NCI-H1694 treated with DMSO at 0.1 percent for 48 hours (cell line): ENCODE results near the gene ACSM6.

Source experiments
- DNase-seq: peaks from one replicate; lab custom pipeline; 2025; lab: John Stamatoyannopoulos, UW

The ACSM6 gene

DNA sequence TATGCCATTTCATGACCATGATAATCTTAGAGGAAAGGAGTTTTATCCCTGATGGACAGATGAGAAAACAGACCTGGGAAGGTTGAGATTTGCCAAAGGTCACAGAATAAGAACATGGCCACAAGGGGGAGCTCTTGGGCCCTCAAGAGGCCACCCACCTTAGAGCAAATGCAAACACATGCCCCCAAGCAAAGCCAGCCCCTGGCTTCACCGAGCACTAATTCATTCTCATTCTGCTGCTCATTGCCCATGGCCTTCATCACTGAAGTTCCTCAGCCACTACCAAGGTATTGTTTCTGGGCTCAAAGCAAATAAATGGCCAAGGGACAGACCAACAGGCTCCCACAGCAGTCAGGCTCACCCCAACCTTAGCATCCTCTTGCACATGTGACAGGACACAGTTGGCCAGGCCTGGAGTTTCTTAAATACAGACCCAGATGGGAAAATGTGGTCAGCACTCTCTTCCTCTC, 52.6 kb downstream of the ACSM6 start:
- DNase-seq, result peak; percentile 38

DNA sequence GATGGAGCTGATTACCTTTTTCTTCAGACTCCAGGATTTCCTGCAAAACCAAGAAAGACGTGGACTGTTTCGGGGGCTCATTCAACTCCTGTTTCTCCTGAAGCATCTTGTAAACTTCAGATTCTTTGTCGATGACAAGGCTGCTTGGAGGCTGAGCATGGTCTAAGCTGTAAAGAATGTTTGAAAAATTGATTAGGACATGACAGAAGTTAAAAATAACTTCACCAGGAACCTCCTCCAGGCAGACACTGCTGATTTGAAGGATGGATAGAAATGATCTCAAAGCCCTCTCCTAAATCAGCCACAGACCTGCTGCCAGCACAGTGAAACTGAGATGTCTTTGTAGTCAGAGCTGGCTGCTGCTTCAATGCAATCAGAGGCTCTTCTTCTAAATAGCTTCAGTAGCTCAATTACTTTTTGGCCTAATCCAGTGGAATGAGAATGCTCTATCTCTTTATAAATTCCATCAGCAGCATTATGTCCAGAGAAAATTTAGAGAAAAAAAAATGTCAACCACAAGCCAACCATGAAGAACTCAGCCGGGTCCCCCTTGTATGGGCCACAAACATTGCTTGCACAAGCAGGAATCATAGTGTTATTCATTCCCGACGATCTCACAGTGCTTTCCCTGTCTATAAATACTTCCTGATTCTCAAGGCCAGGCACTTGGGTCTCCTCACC, 53.3 kb downstream of the ACSM6 start:
- no peak for DNase-seq

DNA sequence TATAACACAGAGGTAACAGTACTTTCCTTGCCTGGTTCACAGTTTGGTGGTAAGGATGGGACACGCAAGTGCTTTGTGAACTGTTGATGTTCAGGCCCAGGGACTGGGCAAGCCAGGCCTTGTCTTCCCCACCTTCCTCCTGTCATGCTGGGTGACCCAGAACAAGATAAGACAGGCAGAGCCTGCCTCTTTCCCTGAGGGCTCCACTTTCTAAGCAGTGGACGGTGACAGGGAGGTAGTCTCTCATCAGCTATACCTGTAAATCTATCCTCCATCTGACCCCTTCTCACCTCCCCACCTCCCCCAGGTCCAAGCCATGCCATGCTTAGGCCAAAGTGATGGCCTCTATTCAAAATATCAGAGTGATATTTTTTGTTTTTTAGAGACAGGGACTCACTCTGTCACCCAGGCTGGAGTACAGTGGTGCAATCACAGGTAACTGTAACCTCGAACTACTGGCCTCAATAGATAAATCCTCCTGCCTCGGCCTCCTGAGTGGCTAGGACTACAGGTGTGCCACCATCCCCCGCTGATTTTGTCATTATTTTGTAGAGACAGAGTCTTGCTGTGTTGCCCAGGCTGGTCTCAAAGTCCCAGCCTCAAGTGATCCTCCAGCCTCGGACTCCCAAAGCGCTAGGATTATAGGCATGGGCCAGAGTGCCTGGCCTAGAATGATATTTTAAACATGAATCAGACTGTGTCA, 54.0 kb downstream of the ACSM6 start:
- no peak for DNase-seq

DNA sequence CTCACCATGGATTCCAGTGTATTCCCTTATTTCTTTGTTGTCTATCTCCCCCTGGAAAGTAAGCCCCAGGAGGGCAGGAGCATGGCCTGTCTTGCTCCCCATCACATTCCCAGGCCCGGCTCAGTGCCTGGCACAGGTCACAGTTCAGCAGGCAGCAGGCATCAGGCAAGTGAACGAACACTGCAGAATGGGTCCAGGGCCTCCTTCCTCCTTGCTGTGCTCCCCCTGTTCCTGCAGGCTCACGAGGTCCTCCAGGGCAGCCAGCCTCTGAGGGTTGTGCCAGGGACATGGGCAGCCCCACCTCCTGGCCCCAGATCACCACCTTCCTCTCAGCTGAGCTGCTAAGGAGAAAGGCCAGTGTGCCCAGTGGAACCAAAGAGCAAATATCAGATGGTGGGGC, 55.0 kb downstream of the ACSM6 start:
- no peak for DNase-seq

DNA sequence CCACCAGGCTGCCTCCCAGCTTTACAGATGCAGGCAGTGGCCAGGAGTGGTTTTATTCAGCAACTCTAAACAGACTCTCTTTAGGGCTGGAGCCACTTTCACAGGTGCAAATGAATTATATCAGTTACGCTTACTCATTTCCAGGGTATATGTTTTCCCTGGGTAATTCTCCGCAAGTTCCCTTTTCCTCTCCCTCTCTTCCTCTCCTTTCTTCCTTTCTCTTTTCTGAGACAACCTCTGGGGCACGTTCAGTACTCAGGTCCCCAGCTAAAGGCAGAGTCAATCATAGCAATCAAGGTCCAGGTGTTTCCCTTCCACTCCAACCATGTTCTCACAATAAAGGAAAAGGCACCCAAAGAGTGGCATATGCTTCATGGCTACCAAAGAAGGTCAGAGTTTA, 55.4 kb downstream of the ACSM6 start:
- DNase-seq, result no peak

DNA sequence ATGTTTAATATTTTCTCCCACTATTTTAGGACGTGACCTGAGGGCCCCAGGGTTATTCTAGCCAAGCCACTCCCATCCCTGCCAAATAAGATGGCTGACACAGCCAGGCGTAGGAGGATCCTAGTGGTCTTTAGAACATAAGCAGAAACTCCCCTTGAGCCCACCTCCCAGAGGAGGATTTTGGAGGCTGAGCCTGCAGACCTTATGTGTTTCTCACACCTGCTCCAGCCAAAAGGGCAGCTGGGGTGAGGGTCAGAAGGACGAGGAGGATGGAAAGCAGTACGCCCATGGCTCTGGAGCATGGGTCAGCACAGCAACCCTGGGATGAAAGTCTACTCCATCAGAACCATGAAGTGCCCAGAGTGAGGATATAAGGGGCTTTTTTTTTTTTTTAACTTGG, 56.8 kb downstream of the ACSM6 start:
- DNase-seq, result no peak

DNA sequence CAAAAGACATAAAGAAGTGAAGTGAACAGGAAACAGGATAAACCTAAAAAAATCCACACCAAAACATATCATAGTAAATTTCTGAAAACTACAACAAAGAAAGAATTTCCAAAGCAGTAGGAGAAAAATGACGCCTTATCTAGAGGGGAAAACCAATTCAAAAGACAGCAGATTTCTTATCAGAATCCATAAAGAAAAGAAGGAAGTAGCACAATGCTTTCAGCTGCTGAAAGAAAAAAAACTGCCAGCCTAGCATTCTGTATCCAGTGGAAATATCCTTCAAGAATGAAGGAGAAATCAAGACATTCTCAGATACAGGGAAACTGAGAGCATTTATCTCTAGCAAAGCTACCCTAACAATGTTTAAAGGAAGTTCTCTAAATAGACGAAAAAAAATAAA, 59.0 kb downstream of the ACSM6 start:
- DNase-seq, result no peak

DNA sequence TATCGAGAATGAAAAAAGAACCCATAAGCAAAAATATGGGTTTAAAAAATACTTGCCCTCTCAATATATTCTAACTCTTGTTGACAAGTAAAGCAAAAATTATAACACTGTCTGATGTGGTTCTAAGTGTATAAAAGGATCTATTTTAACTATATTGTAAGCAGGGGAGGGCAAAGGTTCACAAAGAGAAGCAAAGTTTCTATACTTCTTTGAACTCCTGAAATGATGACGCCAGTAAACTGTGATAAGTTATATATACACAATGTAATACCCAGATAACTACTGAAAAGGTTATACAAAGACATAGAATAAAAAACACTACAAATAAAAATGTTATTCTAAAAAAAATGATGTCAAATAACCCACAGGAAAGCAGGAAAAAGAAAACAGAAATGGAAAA, 59.6 kb downstream of the ACSM6 start:
- DNase-seq, result no peak

DNA sequence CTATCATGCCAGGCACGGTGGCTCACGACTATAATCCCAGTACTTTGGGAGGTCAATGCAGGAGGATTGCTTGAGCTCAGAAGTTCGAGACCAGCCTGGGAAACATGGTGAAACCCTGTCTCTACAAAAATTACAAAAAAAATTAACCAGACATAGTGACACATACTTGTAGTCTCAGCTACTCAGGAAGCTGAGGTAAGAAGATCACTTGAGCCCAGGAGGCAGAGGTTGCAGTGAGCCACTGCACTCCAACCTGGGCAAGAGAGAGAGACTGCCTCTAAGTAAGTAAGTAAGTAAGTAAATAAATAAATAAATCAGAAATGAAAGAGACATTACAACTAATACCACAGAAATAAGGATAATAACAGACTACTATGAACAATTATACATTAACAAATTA, 60.6 kb downstream of the ACSM6 start:
- no peak for DNase-seq

DNA sequence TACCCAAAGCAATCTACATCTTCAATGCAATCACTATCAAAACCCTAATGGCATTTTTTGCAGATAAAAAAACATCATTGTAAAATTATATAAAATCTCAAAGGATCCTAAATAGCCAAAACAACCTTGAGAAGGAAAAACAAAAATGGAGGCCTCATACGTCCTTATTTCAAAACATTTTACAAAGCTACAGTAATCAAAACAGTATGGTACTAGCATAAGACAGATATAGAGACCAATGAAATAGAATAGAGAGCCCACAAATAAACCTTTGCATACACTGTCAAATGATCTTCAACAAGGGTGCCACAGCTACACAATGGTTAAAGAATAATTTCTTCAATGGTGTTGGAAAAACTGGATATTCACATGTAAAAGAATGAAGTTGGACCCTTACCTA, 62.2 kb downstream of the ACSM6 start:
- DNase-seq, result no peak

DNA sequence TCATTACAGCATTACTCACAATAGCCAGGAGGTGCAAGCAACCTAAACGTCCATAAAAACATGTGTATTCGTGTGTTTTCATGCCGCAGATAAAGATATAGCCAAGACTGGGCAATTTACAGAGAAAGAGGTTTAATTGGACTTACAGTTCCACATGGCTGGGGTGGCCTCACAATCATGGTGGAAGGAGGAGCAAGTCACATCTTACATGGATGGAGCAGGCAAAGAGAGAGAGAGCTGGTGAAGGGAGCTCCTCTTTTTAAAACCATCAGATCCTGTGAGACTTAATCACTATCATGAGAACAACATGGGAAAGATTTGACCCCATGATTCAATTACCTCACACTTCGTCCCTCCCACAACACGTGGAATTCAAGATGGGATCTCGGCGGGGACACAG, 63.8 kb downstream of the ACSM6 start:
- no peak for DNase-seq

DNA sequence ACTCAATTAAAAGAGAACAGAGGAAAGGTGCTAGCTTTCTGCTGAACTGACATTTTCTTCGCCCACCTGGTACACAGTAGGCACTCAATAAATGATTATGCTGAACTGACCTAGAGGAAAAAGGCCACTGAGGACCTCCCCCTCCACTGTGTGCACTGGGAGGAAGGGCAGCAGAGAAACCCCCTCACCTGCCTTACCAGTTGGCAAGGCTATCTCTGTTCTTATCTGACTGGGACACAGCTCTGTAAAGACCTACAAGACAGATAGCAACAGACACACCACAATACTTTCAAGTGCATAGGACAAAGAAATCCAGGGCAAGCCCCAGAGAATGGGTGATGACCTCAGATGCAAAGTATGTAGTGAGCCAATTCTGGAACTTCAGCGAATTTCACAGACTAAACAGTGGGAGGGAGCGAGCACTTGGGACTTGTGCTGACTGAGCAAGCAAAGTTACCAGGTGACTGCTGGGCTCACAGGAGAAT, 66.4 kb downstream of the ACSM6 start:
- DNase-seq, result no peak

DNA sequence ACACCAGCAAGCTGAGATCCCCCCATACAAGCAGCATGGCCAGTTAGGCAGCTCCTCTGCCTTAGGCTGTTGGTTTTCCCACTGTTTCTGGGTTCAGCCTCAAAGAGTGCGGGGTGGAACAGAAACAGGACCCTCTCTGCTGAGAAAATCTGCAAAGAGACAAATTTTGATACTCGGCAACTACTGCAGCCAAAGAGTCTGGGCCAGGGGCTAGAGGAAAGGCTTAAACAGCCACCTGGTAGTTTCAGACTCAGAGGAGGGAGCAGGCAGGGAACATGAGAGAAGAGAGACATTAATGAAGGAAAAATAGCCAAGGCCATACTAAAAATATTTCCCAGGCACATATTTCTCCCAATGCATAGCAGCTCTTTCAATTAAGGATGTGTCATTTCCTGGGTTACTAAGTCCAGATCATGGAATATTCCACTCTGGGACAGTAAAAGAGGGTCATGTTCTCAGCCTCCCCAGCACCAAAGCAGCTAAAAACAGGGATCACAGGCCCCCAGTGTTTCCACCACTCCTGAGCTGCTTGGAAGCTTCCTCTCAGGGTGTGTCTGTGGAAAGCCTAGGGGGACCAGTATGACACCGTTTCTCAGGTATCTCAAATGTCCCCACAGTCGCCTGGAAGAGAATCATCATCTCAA, 67.0 kb downstream of the ACSM6 start:
- no peak for DNase-seq

DNA sequence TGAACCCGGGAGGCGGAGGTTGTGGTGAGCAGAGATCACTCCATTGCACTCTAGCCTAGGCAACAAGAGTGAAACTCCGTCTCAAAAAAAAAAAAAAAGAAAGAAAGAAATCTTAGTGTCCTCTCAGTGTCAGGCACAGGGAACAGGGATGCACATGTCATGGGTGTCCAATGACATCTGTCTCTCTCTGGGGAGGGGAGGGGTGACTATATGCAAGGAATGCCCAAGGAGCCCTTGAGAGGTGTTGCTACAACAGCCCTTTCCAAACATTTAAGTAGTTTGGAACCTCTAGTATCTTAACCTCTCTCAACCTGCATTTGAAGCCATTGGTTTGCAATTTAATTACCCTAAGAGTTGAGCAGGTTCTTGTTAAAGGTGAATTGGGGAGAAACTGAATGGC, 67.9 kb downstream of the ACSM6 start:
- no peak for DNase-seq

DNA sequence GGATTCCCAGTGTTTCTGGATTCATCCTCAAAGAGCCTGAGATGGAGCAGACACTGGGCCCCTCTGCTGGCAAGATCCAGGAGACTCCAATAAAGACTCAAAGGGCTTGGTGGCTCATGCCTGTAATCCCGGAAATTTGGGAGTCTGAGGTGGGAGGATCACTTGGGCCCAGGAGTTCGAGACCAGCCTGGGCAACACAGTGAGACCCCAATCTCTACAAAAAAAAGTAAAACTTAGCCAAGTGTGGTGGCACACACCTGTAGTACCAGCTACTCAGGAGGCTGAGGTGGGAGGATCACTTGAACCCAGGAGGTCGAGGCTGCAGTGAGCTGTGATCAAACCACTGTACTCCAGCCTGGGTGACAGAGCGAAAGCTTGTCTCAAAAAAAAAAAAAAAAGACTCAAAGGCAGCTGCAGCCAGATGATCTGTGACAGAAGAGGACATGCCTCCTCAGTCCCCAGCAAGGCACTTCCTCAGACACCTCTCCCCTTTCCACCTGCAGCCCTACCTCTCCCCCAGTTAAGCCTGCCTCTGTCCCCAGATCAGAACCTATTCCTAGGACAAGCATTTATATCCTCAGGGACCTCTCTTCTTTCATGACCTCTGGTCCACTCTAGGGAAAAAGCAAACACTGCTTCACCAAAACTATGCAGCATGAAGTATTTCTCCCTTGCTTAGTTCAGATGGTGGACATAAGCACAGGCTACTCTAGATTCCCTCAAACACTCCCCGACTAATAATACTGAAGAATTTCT, 68.9 kb downstream of the ACSM6 start:
- no peak for DNase-seq

DNA sequence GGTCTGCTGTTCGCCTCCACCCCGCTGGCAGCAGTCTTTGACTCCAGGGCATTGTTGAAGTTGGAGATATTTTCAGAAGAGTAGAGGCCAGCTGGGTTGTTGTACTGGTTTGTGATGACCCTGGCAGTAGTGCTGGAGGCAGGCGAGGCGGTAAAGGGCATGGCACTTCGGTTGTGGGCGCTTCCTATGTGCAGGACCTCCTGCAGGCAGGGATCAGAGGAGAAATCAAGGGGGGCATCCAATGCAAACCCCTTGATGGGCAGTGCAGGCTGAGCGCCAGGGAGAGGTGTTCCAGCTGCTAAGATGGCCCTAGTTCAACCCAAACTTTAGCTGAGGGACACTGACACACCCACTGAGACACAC, 69.8 kb downstream of the ACSM6 start:
- no peak for DNase-seq

DNA sequence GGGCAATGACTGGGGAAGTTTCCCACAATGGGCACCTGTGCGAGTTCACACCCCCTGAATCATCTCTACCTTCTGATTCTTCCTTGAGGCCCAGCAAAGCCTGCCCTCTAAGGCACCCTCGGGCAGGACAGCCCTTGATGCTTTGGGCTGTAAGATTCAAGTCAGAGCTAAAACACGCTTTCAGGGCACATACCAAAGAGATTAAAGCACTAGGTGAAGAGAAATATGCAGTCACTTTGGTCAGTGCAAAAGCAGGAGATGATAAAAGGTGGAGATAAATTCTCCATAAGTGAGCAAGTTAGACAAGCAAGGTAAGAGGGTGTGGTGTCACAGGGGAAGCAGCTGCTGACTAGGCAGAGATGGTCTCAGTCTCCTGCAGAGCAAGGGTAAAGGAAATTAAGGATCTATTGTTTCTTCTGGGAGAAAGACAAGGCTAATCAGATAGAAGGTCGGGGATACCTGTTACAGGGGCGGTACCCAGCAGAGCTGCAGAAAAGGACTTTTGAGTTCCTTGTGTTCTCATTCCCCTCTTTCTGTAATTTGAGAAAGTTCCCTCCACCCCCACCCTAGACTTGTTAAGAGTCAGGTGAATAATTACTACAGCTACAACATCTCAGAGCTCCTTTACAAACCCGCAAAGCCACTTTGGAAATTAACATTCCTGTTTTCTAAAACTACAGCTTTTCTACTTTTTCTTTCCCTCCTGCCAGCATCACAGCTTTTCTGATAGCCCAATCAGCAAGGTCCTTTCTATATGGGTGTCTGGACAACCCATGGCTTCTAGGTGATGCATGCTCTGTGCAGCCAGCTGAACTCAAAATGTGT, 70.4 kb downstream of the ACSM6 start:
- no peak for DNase-seq

DNA sequence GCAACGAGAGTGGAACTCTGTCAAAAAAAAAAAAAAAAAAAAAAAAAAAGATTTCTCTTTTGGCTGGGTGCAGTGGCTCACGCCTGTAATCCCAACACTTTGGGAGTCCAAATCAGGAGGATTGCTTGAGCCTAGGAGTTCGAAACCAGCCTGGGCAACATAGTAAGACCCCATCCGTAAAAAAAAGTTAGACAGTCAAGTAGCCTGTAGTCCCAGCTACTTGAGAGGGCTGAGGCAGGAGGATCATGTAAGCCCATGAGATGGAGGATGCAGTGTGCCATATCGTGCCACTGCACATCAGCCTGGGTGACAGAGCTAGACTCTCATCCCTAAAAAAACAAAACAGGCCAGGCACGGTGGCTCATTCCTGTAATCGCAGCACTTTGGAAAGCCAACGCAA, 71.5 kb downstream of the ACSM6 start:
- no peak for DNase-seq

DNA sequence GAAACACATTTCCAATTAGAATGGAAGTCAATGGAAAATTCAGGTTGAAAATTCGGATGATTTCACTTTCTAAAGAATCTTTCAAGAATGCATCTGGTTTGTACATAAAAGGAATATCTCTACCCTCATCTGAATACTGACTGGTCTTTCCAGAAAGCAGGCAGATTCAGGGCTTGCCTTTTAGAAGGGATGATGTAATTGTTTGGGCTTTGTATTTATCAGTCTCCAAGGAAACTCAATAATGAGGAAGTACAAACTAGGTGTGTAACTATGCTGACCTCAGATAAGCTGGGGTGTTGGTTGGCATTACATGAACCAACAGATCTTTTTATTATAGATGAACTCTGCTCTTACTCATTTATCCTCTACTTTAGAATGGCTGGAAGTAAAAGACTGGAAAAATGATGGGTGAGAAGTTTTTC, 72.6 kb downstream of the ACSM6 start:
- DNase-seq, result no peak

DNA sequence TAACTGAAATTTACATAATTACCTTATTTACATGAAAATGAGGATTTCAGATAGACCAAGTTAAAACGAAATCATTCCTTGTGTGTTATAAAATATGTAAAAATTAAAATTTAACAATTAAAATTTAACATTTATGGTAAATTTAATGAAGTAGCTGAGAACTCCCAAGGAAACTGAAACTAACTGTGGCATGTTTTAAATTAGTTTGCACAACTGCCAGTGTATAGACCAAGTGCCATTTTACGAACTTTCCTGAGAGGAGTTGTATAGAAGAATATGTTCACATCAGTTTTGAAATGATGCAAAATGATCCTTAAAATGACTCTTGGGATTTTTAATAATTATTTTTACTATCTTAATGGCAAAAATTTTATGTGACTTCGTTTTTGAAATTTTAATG, 73.2 kb downstream of the ACSM6 start:
- no peak for DNase-seq

DNA sequence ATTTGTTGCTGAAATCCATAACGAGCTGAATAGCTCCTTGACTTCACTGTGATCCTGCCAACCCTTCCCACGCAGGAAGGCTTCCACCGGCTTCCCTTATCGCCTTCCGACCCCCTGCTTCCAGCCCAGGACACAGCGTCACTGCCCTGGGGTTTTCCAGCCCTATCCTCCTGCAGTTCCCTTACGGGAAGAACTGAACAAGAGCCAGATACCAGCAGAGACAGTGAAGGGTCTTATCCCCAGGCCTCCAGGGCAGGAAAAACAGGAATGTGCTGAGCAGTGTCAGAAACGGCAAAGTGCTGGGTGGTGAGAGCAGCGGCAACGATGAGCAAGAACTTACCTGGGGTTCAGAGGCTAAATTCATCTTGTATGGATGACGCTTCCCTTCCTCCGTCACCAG, 74.4 kb downstream of the ACSM6 start:
- DNase-seq, result no peak
